HepG2 (cell line): ENCODE measurements around the gene NOL4L. TPM values are rescaled to one million over a fixed set of nuclear protein-coding genes. Genes with fewer than 3 reads are reported as not detected.

ENCODE experiments used
- HMG20A ChIP-seq: IDR thresholded peaks from 2 replicates; pipeline ENCODE4 v1.6.1; 2016; ENCODE audit warnings: borderline replicate concordance
- KDM6A ChIP-seq: IDR thresholded peaks from 2 replicates; pipeline ENCODE4 v1.6.1; 2016; ENCODE audit warnings: low read depth
- NFKB2 ChIP-seq: sonication (generic); formaldehyde crosslinking; IDR thresholded peaks from 2 replicates; pipeline ENCODE4 v1.4.0; 2020; ENCODE audit warnings: missing genetic modification reagents, borderline replicate concordance
- PRPF4 ChIP-seq: fragments of 200-400 bp; formaldehyde crosslinking; IDR thresholded peaks from 2 replicates; pipeline ENCODE4 v1.6.1; 2016; ENCODE audit warnings: low read length, low read depth; ENCODE audit not compliant: poor library complexity, severe bottlenecking
- SPEN ChIP-seq: sonication (generic); formaldehyde crosslinking; IDR thresholded peaks from 2 replicates; pipeline ENCODE4 v1.5.1; 2020; ENCODE audit warnings: low read depth, mild to moderate bottlenecking, missing genetic modification reagents
- ZMYM3 ChIP-seq: sonication (generic); formaldehyde crosslinking; IDR thresholded peaks from 2 replicates; pipeline ENCODE4 v1.5.1; 2020; ENCODE audit warnings: mild to moderate bottlenecking, missing genetic modification reagents
- ZNF557 ChIP-seq: sonication (generic); formaldehyde crosslinking; IDR thresholded peaks from 2 replicates; pipeline ENCODE4 v1.4.0; 2020; ENCODE audit warnings: missing genetic modification reagents
- ZNF709 ChIP-seq: sonication (generic); formaldehyde crosslinking; IDR thresholded peaks from 2 replicates; pipeline ENCODE4 v1.5.0; 2020; ENCODE audit warnings: mild to moderate bottlenecking, missing genetic modification reagents
- polyA plus RNA-seq, 8 experiments: library from polyadenylated mRNA; depleted of rRNA in 3 of 8; stranded (reverse) in 7 of 8; unstranded in 1 of 8; fragments of >200 nt; fragmentation: Illumina TruSeq in 4 of 8; extraction: Trizol in 4 of 8; gene quantifications; 2 replicates each; pipeline versions ENCODE4 v1.2.1 to v1.2.3, GENCODE V29; 2011 to 2016; ENCODE audit warnings: low read depth in 4 of 8, missing spikeins in 1 of 8, mixed read lengths in 1 of 8; ENCODE audit not compliant: insufficient read depth in 1 of 8
- total RNA-seq, 5 experiments: library from RNA; depleted of rRNA; stranded (reverse); fragments of >200 nt; fragmentation: Illumina TruSeq; extraction: Trizol; gene quantifications; 2 replicates each; pipeline ENCODE4 v1.2.3, GENCODE V29; 2016; ENCODE audit warnings: low read depth in 1 of 5
- TF ChIP-seq, protein P1 (sequence below): sonication (generic); formaldehyde crosslinking; IDR thresholded peaks from 2 replicates; pipeline ENCODE4 v1.5.0; 2020; ENCODE audit warnings: mild to moderate bottlenecking, missing genetic modification reagents
- TF ChIP-seq, protein P2 (sequence below): sonication (generic); formaldehyde crosslinking; IDR thresholded peaks from 2 replicates; pipeline ENCODE4 v1.5.0; 2020; ENCODE audit warnings: mild to moderate bottlenecking, missing genetic modification reagents, moderate library complexity
- TF ChIP-seq, protein P3 (sequence below): sonication (generic); formaldehyde crosslinking; IDR thresholded peaks from 2 replicates; pipeline ENCODE4 v1.8.0; 2022; ENCODE audit warnings: missing genetic modification reagents, mild to moderate bottlenecking, borderline replicate concordance
- TF ChIP-seq, protein P4 (sequence below): sonication (generic); formaldehyde crosslinking; IDR thresholded peaks from 2 replicates; pipeline ENCODE4 v1.9.0; 2022; ENCODE audit warnings: missing genetic modification reagents, mild to moderate bottlenecking, borderline replicate concordance
- TF ChIP-seq, protein P5 (sequence below): sonication (generic); formaldehyde crosslinking; IDR thresholded peaks from 2 replicates; pipeline ENCODE4 v1.4.0; 2020; ENCODE audit warnings: missing genetic modification reagents
- TF ChIP-seq, protein P6 (sequence below): sonication (generic); formaldehyde crosslinking; IDR thresholded peaks from 2 replicates; pipeline ENCODE4 v1.4.0; 2020; ENCODE audit warnings: mild to moderate bottlenecking, missing genetic modification reagents, borderline replicate concordance

NOL4L gene
- total and polyA plus RNA-seq, 2 of the 13 experiments (the other 11 are each of a cell fraction or from before 2014, with no cell fraction given), result 16.6 to 35.4 TPM

- TF ChIP-seq, protein P1, sequence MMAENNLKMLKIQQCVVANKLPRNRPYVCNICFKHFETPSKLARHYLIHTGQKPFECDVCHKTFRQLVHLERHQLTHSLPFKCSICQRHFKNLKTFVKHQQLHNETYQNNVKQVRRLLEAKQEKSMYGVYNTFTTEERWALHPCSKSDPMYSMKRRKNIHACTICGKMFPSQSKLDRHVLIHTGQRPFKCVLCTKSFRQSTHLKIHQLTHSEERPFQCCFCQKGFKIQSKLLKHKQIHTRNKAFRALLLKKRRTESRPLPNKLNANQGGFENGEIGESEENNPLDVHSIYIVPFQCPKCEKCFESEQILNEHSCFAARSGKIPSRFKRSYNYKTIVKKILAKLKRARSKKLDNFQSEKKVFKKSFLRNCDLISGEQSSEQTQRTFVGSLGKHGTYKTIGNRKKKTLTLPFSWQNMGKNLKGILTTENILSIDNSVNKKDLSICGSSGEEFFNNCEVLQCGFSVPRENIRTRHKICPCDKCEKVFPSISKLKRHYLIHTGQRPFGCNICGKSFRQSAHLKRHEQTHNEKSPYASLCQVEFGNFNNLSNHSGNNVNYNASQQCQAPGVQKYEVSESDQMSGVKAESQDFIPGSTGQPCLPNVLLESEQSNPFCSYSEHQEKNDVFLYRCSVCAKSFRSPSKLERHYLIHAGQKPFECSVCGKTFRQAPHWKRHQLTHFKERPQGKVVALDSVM (CRISPR knock-in tag), result peak; percentile 92
- TF ChIP-seq ZMYM3 (peak; percentile 40; the same call in 1 of the 2 replicates), NFKB2 (CRISPR knock-in tag) (0 out of 2 replicates have a peak, but pooled peaks have one; percentile 25), ZNF709 (CRISPR knock-in tag) (0 out of 2 replicates have a peak, but pooled peaks have one; percentile 9), PRPF4 (no peak), HMG20A (CRISPR knock-in tag) (0 out of 2 replicates have a peak, but pooled peaks have one; percentile 6), ZNF557 (no peak), KDM6A (CRISPR knock-in tag) (no peak), SPEN (CRISPR knock-in tag) (no peak)
- TF ChIP-seq, protein P2, sequence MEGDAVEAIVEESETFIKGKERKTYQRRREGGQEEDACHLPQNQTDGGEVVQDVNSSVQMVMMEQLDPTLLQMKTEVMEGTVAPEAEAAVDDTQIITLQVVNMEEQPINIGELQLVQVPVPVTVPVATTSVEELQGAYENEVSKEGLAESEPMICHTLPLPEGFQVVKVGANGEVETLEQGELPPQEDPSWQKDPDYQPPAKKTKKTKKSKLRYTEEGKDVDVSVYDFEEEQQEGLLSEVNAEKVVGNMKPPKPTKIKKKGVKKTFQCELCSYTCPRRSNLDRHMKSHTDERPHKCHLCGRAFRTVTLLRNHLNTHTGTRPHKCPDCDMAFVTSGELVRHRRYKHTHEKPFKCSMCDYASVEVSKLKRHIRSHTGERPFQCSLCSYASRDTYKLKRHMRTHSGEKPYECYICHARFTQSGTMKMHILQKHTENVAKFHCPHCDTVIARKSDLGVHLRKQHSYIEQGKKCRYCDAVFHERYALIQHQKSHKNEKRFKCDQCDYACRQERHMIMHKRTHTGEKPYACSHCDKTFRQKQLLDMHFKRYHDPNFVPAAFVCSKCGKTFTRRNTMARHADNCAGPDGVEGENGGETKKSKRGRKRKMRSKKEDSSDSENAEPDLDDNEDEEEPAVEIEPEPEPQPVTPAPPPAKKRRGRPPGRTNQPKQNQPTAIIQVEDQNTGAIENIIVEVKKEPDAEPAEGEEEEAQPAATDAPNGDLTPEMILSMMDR, result no peak
- TF ChIP-seq, protein P3, sequence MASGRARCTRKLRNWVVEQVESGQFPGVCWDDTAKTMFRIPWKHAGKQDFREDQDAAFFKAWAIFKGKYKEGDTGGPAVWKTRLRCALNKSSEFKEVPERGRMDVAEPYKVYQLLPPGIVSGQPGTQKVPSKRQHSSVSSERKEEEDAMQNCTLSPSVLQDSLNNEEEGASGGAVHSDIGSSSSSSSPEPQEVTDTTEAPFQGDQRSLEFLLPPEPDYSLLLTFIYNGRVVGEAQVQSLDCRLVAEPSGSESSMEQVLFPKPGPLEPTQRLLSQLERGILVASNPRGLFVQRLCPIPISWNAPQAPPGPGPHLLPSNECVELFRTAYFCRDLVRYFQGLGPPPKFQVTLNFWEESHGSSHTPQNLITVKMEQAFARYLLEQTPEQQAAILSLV (CRISPR knock-in tag), result 0 out of 2 replicates have a peak, but pooled peaks have one; percentile 18
- TF ChIP-seq, protein P4, sequence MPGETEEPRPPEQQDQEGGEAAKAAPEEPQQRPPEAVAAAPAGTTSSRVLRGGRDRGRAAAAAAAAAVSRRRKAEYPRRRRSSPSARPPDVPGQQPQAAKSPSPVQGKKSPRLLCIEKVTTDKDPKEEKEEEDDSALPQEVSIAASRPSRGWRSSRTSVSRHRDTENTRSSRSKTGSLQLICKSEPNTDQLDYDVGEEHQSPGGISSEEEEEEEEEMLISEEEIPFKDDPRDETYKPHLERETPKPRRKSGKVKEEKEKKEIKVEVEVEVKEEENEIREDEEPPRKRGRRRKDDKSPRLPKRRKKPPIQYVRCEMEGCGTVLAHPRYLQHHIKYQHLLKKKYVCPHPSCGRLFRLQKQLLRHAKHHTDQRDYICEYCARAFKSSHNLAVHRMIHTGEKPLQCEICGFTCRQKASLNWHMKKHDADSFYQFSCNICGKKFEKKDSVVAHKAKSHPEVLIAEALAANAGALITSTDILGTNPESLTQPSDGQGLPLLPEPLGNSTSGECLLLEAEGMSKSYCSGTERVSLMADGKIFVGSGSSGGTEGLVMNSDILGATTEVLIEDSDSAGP (CRISPR knock-in tag), result no peak
- TF ChIP-seq, protein P5, sequence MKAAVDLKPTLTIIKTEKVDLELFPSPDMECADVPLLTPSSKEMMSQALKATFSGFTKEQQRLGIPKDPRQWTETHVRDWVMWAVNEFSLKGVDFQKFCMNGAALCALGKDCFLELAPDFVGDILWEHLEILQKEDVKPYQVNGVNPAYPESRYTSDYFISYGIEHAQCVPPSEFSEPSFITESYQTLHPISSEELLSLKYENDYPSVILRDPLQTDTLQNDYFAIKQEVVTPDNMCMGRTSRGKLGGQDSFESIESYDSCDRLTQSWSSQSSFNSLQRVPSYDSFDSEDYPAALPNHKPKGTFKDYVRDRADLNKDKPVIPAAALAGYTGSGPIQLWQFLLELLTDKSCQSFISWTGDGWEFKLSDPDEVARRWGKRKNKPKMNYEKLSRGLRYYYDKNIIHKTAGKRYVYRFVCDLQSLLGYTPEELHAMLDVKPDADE (CRISPR knock-in tag), result no peak
- TF ChIP-seq, protein P6, sequence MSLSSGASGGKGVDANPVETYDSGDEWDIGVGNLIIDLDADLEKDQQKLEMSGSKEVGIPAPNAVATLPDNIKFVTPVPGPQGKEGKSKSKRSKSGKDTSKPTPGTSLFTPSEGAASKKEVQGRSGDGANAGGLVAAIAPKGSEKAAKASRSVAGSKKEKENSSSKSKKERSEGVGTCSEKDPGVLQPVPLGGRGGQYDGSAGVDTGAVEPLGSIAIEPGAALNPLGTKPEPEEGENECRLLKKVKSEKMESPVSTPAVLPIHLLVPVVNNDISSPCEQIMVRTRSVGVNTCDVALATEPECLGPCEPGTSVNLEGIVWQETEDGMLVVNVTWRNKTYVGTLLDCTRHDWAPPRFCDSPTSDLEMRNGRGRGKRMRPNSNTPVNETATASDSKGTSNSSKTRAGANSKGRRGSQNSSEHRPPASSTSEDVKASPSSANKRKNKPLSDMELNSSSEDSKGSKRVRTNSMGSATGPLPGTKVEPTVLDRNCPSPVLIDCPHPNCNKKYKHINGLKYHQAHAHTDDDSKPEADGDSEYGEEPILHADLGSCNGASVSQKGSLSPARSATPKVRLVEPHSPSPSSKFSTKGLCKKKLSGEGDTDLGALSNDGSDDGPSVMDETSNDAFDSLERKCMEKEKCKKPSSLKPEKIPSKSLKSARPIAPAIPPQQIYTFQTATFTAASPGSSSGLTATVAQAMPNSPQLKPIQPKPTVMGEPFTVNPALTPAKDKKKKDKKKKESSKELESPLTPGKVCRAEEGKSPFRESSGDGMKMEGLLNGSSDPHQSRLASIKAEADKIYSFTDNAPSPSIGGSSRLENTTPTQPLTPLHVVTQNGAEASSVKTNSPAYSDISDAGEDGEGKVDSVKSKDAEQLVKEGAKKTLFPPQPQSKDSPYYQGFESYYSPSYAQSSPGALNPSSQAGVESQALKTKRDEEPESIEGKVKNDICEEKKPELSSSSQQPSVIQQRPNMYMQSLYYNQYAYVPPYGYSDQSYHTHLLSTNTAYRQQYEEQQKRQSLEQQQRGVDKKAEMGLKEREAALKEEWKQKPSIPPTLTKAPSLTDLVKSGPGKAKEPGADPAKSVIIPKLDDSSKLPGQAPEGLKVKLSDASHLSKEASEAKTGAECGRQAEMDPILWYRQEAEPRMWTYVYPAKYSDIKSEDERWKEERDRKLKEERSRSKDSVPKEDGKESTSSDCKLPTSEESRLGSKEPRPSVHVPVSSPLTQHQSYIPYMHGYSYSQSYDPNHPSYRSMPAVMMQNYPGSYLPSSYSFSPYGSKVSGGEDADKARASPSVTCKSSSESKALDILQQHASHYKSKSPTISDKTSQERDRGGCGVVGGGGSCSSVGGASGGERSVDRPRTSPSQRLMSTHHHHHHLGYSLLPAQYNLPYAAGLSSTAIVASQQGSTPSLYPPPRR (CRISPR knock-in tag), result no peak
These were observed 73.6 kb downstream of the NOL4L start (continued) for GRCh38 chr20:32511358-32512046.
